ENCODE results near the gene PRDM16.

Gene PRDM16

GRCh38 chr1:3428899-3429298 lies 359.9 kb downstream of the PRDM16 start:
- no peak for DNase-seq

- DNase-seq = no peak
Observed at GRCh38 chr1:3429320-3429719, 360.3 kb downstream of the PRDM16 start.

- DNase-seq = no peak
Observed at GRCh38 chr1:3429766-3430165, 360.8 kb downstream of the PRDM16 start.

- DNase-seq = no peak
Observed at GRCh38 chr1:3430406-3430805, 361.4 kb downstream of the PRDM16 start.

GRCh38 chr1:3430820-3431219 lies 361.8 kb downstream of the PRDM16 start:
- DNase-seq = no peak

- peak in 1 of 2 experiments; percentile 18 for DNase-seq
Observed at GRCh38 chr1:3431266-3431665, 362.3 kb downstream of the PRDM16 start.

- DNase-seq = no peak
Observed at GRCh38 chr1:3431686-3432085, 362.7 kb downstream of the PRDM16 start.

GRCh38 chr1:3432306-3432705 lies 363.3 kb downstream of the PRDM16 start:
- DNase-seq = no peak

GRCh38 chr1:3433076-3433475 lies 364.1 kb downstream of the PRDM16 start:
- no peak for DNase-seq

GRCh38 chr1:3433596-3434320 lies 364.8 kb downstream of the PRDM16 start:
- no peak for DNase-seq

- no peak for DNase-seq
Observed at GRCh38 chr1:3434406-3435110, 365.6 kb downstream of the PRDM16 start.

GRCh38 chr1:3435666-3436065 lies 366.7 kb downstream of the PRDM16 start:
- no peak for DNase-seq

GRCh38 chr1:3436451-3436850 lies 367.4 kb downstream of the PRDM16 start:
- no peak for DNase-seq

- no peak for DNase-seq
Observed at GRCh38 chr1:3436901-3437300, 367.9 kb downstream of the PRDM16 start.

- no peak for DNase-seq
Observed at GRCh38 chr1:3438661-3439180, 369.7 kb downstream of the PRDM16 start.

- DNase-seq = no peak
Observed at GRCh38 chr1:3439346-3440299, 370.6 kb downstream of the PRDM16 start.

- DNase-seq = no peak
Observed at GRCh38 chr1:3440300-3440681, 371.3 kb downstream of the PRDM16 start.

- DNase-seq = no peak
Observed at GRCh38 chr1:3440711-3441409, 371.9 kb downstream of the PRDM16 start.

GRCh38 chr1:3441410-3441847 lies 372.4 kb downstream of the PRDM16 start:
- no peak for DNase-seq

GRCh38 chr1:3441880-3442279 lies 372.9 kb downstream of the PRDM16 start:
- DNase-seq = no peak

- DNase-seq = no peak
Observed at GRCh38 chr1:3442331-3442730, 373.3 kb downstream of the PRDM16 start.

- DNase-seq = no peak
Observed at GRCh38 chr1:3442901-3443300, 373.9 kb downstream of the PRDM16 start.

Data from Kasumi-1 (cell line).